Kidney epithelial cell (primary cell): ENCODE results near the gene NXPH2. TPM values are rescaled to one million over a fixed set of nuclear protein-coding genes. Genes with fewer than 3 reads are reported as not detected.

Experiments used
- DNase-seq: peaks from one replicate; pipeline ENCODE4 v3.0.0-alpha.2; 2010; ENCODE audit warnings: low read depth
- H3K27me3 ChIP-seq: 2 replicates; pipeline ENCODE4 v1.6.0; 2011; ENCODE audit warnings: low read length; ENCODE audit not compliant: control insufficient read depth, insufficient read depth
- H3K36me3 ChIP-seq: 2 replicates; pipeline ENCODE4 v1.5.1; 2011; ENCODE audit warnings: low read length; ENCODE audit not compliant: control insufficient read depth, insufficient read depth
- H3K4me3 ChIP-seq: 2 replicates; pipeline ENCODE4 v1.5.1; 2011; ENCODE audit warnings: low read depth, mild to moderate bottlenecking, control low read depth, low read length
- CTCF ChIP-seq: IDR thresholded peaks from 2 replicates; pipeline ENCODE4 v1.5.1; 2011; ENCODE audit warnings: mild to moderate bottlenecking, moderate library complexity, low read length, control low read depth, inconsistent platforms; ENCODE audit not compliant: insufficient read depth, poor library complexity, severe bottlenecking
- total RNA-seq: library from RNA; depleted of rRNA; stranded (reverse); fragments of >200 nt; gene quantifications from 2 replicates; pipeline ENCODE4 v1.2.3, GENCODE V29; 2015

The NXPH2 gene
- total RNA-seq, 1 donor from 2014 or later, result not detected

GRCh38 chr2:138732651-138733050 lies 47.5 kb downstream of the NXPH2 start:
- no peak for TF ChIP-seq CTCF
- no peak for DNase-seq
- Histone ChIP-seq H3K27me3 (no peaks in the 10 kb centered on the region), H3K36me3 (no peaks in the 10 kb centered on the region), H3K4me3 (no peak overlapping the region)

- Histone ChIP-seq H3K27me3 (no peaks in the 10 kb centered on the region), H3K36me3 (no peaks in the 10 kb centered on the region), H3K4me3 (no peak overlapping the region)
- no peak for TF ChIP-seq CTCF
- no peak for DNase-seq
Observed at GRCh38 chr2:138730497-138731030, 49.6 kb downstream of the NXPH2 start.

- DNase-seq, result no peak
- no peak for TF ChIP-seq CTCF
- H3K27me3 ChIP-seq, result no peaks in the 10 kb centered on the region
- no peak overlapping the region for H3K4me3 ChIP-seq
- H3K36me3 ChIP-seq, result no peaks in the 10 kb centered on the region
Observed at GRCh38 chr2:138727956-138728355, 52.2 kb downstream of the NXPH2 start.

DNA sequence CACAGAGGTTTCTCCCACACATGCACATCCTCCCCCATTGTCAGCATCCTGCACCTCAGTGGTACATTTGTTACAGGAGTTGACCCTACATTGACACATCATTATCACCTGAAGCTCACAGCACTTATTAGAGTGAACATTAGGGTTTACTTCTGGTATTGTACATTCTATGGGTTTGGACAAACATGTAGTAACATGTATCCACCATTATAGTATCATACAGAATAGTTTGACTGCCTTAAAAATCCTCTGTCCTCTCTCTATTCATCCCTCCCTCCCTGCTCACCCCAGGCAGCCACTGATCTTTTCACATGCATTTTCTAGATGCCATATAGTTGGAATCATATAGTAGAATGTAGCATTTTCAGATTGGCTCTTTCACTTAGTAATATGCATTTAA lies 53.5 kb downstream of the NXPH2 start:
- TF ChIP-seq CTCF, result no peak
- Histone ChIP-seq H3K4me3 (no peak overlapping the region), H3K27me3 (no peaks in the 10 kb centered on the region), H3K36me3 (no peaks in the 10 kb centered on the region)
- no peak for DNase-seq

DNA sequence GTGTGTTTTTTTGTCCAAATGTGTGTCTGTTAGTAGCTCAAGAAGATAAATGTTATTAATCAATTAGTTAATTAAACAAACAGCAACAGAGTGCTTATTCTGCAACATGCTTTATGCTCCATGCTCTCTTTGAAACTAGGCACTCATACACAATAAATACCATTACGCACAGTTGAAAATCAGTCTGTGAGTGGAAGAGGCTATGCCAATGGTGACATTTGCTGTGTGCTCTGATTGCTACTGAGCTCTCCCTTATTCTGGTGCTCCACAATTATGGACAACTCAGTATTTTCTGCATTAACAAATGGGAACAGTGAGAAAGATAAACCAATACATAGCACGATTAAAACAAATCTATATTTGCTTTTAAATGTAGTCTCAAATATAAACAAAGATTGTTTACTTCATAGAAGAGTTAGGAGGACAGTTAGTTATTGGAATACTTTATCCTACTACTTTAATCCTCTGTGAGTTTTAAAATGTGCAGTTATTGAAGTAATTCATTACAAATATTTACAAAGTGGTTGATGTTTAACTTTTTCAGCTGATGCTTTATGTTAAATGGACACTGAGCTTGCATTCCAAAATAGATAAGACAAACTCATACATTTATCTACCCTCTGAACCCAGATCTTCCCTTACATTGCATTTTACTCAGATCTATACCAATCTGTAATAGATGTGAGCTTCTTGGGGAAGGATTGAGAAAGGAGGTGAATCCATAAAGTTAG lies 55.3 kb downstream of the NXPH2 start:
- Histone ChIP-seq H3K36me3 (no peaks in the 10 kb centered on the region), H3K27me3 (no peaks in the 10 kb centered on the region), H3K4me3 (no peak overlapping the region)
- no peak for DNase-seq
- TF ChIP-seq CTCF, result no peak

DNA sequence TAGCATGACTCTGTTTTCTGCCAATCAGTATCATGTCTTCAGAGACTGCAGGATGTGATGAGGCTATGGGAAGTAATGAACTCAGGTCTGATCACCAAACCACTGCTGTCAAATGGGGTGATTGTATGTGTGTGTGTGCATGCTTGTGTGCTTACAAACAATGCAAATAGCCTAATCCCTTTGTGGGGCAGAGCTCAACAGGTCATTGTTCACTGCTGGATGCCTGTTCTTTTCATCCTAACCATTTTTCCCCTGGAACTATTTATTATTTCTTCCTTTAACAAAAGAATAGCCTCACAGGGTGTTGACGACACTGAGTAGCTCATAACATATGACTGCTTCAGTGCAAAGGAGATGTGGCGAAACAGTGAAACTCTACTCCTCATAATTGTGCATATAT lies 55.9 kb downstream of the NXPH2 start:
- Histone ChIP-seq H3K4me3 (no peak overlapping the region), H3K27me3 (no peaks in the 10 kb centered on the region), H3K36me3 (no peaks in the 10 kb centered on the region)
- no peak for TF ChIP-seq CTCF
- no peak for DNase-seq
